GM12891 (cell line): ENCODE data around the gene NOC3L.

ENCODE experiments used
- DNase-seq: peaks from one replicate; pipeline ENCODE4 v3.0.0; 2011; ENCODE audit warnings: low spot score; ENCODE audit not compliant: insufficient read length
- FAIRE-seq: peaks from 2 replicates; lab custom pipeline; 2011; peaks lifted over from hg19 to GRCh38; lab: Jason Lieb, UNC
- PAX5 ChIP-seq: IDR thresholded peaks from 2 replicates; pipeline ENCODE4 v1.6.1; 2011; ENCODE audit warnings: low read length, moderate library complexity, mild to moderate bottlenecking; ENCODE audit not compliant: insufficient read depth, severe bottlenecking
- POLR2A ChIP-seq: IDR thresholded peaks from 2 replicates; pipeline ENCODE4 v1.6.1; 2011; ENCODE audit warnings: low read depth, low read length, control low read depth
- POLR2AphosphoS5 ChIP-seq: IDR thresholded peaks from 2 replicates; pipeline ENCODE4 v1.6.1; 2011; ENCODE audit warnings: low read depth, low read length, control low read depth
- POU2F2 ChIP-seq: IDR thresholded peaks from 2 replicates; pipeline ENCODE4 v1.6.1; 2011; ENCODE audit warnings: low read depth, mild to moderate bottlenecking, control low read depth, low read length, moderate library complexity
- SPI1 ChIP-seq: IDR thresholded peaks from 2 replicates; pipeline ENCODE4 v1.6.1; 2011; ENCODE audit warnings: low read depth, low read length, control low read depth
- TAF1 ChIP-seq: IDR thresholded peaks from 2 replicates; pipeline ENCODE4 v1.6.1; 2011; ENCODE audit warnings: low read depth, low read length, control low read depth

NOC3L gene

GRCh38 chr10:94333051-94333450, 29.7 kb downstream of the NOC3L start:
- FAIRE-seq = no peak

GRCh38 chr10:94328613-94329012, 34.1 kb downstream of the NOC3L start:
- no peak for FAIRE-seq
- no peak for DNase-seq
- TF ChIP-seq TAF1 = no peak
- TF ChIP-seq PAX5 = no peak
- TF ChIP-seq POLR2AphosphoS5 = no peak
- no peak for TF ChIP-seq SPI1
- TF ChIP-seq POLR2A = no peak
- TF ChIP-seq POU2F2 = no peak

More at GRCh38 chr10:94333051-94333450, 29.7 kb downstream of the NOC3L start:
- TF ChIP-seq PAX5 (no peak), POLR2AphosphoS5 (no peak), SPI1 (no peak), POLR2A (no peak), POU2F2 (no peak), TAF1 (no peak)
- no peak for DNase-seq

GRCh38 chr10:94327649-94328048, 35.1 kb downstream of the NOC3L start:
- TF ChIP-seq POLR2A (no peak), POLR2AphosphoS5 (no peak), TAF1 (no peak)
- no peak for FAIRE-seq
- no peak for DNase-seq

GRCh38 chr10:94324609-94325233, 38.0 kb downstream of the NOC3L start:
- no peak for DNase-seq
- TF ChIP-seq POLR2AphosphoS5 (no peak), TAF1 (no peak), POLR2A (no peak), SPI1 (no peak), PAX5 (no peak), POU2F2 (no peak)
- no peak for FAIRE-seq

- FAIRE-seq = peak; percentile 73
- peak; percentile 20 for DNase-seq
- no peak for TF ChIP-seq POU2F2
- no peak for TF ChIP-seq TAF1
- TF ChIP-seq POLR2A = no peak
- no peak for TF ChIP-seq PAX5
- TF ChIP-seq SPI1 = no peak
- no peak for TF ChIP-seq POLR2AphosphoS5
Measured at GRCh38 chr10:94320285-94320914, 42.3 kb downstream of the NOC3L start.

GRCh38 chr10:94316560-94316959, 46.2 kb downstream of the NOC3L start:
- TF ChIP-seq POLR2AphosphoS5 (no peak), SPI1 (no peak), PAX5 (no peak), POU2F2 (no peak), POLR2A (no peak), TAF1 (no peak)
- DNase-seq (no peak), FAIRE-seq (no peak)

GRCh38 chr10:94315975-94316464, 46.7 kb downstream of the NOC3L start:
- FAIRE-seq (no peak), DNase-seq (no peak)
- TF ChIP-seq PAX5 (no peak), TAF1 (no peak), POLR2A (no peak), POLR2AphosphoS5 (no peak), POU2F2 (no peak), SPI1 (no peak)

GRCh38 chr10:94315024-94315451, 47.7 kb downstream of the NOC3L start:
- DNase-seq (no peak), FAIRE-seq (no peak)

GRCh38 chr10:94310369-94310768, 52.4 kb downstream of the NOC3L start:
- DNase-seq (no peak), FAIRE-seq (no peak)
- TF ChIP-seq POU2F2 (no peak), POLR2AphosphoS5 (no peak), POLR2A (no peak), SPI1 (no peak), PAX5 (no peak), TAF1 (no peak)

More at GRCh38 chr10:94315024-94315451, 47.7 kb downstream of the NOC3L start:
- TF ChIP-seq SPI1 = no peak
- no peak for TF ChIP-seq POLR2AphosphoS5
- no peak for TF ChIP-seq TAF1
- no peak for TF ChIP-seq PAX5
- no peak for TF ChIP-seq POU2F2
- TF ChIP-seq POLR2A = no peak

- no peak for FAIRE-seq
- DNase-seq = no peak
- TF ChIP-seq PAX5 (no peak), TAF1 (no peak), POU2F2 (no peak), SPI1 (no peak), POLR2A (no peak), POLR2AphosphoS5 (no peak)
Measured at GRCh38 chr10:94308866-94309265, 53.9 kb downstream of the NOC3L start.
